ENCODE data around the gene DNAH6. TPM values are rescaled to one million over a fixed set of nuclear protein-coding genes. Genes with fewer than 3 reads are reported as not detected.
A peak's percentile ranks its signal among the peaks of the same experiment; 100 is the strongest.

DNAH6 gene
- total and polyA plus RNA-seq, 2 of the 8 experiments (the other 6 are each of a cell fraction or from before 2014, with no cell fraction given), result 0.06 to 0.43 TPM

DNA sequence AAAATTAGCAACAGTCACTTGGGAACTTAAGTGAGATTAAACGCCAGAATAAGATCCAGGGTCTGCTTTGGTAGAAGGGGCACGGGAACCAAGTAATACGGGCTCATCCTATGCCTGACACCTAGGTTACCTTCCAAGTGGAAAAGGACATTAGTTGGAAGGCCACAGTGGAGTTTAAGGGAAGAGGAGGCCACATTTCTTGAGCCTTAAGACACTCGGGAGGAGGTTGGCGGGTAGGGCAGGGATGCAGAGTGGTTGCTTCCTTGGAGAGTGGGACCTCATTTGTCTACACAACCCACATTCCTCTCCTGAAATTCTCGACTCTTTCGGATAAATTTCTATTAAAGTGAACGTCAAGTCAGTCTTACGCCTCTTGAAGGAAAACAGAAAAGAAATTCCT is 510 bp upstream of the DNAH6 start:
- CTCF ChIA-PET (ENCODE audit: partially characterized antibody), result interaction anchor here (1.8 to 3.5 kb wide), 3 partner anchors 10 to 226 kb away, joined by 4 to 9 read pairs (median 7); no protein-coding TSS in a partner anchor
- Histone ChIP-seq H3K36me3 (ENCODE audit: control insufficient read depth in 2 of 4, insufficient read depth in 4 of 4, low read length in 3 of 4) (no peaks in the 10 kb centered on the region), H3K79me2 (ENCODE audit: control insufficient read depth in 1 of 2, insufficient read depth in 2 of 2, low read length in 2 of 2) (no peaks in the 10 kb centered on the region), H3K79me1 (ENCODE audit: low read depth, low read length) (no peaks in the 10 kb centered on the region), H4K91ac (replicated peaks; ENCODE audit: insufficient read length, low read length) (no peak overlapping the region), H3K14ac (ENCODE audit: insufficient read length) (no peak overlapping the region), H2BK15ac (ENCODE audit: low read length) (no peak overlapping the region), H2BK20ac (ENCODE audit: low read length) (no peak overlapping the region), H3K4me1 (replicated peaks in 1 of 4; ENCODE audit: control insufficient read depth in 3 of 4, insufficient read depth in 4 of 4, low read length in 3 of 4) (peaks cover 0 to 4% (median 3%) of the 10 kb centered on the region in 4 experiments; a peak in 2 of 7 replicates), H4K8ac (ENCODE audit: extremely low read depth, insufficient read depth, low read length) (no peak overlapping the region), H3K23ac (ENCODE audit: insufficient read length) (no peak overlapping the region), H3K4me2 (ENCODE audit: insufficient read depth in 1 of 2, low read depth in 2 of 2, low read length in 2 of 2) (peak overlapping the region; percentile 51 to 79), H2BK12ac (ENCODE audit: low read depth, low read length) (no peak overlapping the region), H4K5ac (ENCODE audit: insufficient read length, low read depth, low read length) (no peak overlapping the region), H3K9ac (replicated peaks in 1 of 4; ENCODE audit: extremely low read depth in 1 of 4, low read depth in 3 of 4, low read length in 3 of 4) (no peak overlapping the region), H2BK5ac (ENCODE audit: low read depth, low read length) (no peak overlapping the region), H3K4me3 (ENCODE audit: extremely low read depth in 1 of 4, insufficient read depth in 2 of 4, low read depth in 3 of 4, low read length in 4 of 4) (peak overlapping the region in 3 of 4 experiments; percentile 3 to 61 (median 3); a peak in 5 of 8 replicates), H2AK5ac (ENCODE audit: low read depth, low read length) (no peak overlapping the region), H2BK120ac (replicated peaks; ENCODE audit: low read depth, low read length) (no peak overlapping the region), H4K20me1 (replicated peaks in 1 of 2; ENCODE audit: control insufficient read depth in 1 of 2, insufficient read depth in 2 of 2, low read length in 2 of 2) (no peaks in the 10 kb centered on the region), H3K56ac (replicated peaks; ENCODE audit: insufficient read length, low read depth, low read length) (no peak overlapping the region), H2AFZ (ENCODE audit: low read length) (peak overlapping the region; percentile 95), H3K23me2 (ENCODE audit: low read depth, low read length) (peaks cover 2% of the 10 kb centered on the region; the same call in 1 of the 2 replicates), H3K27ac (ENCODE audit: low read depth, low read length) (no peak overlapping the region), H3K27me3 (replicated peaks in 1 of 4; ENCODE audit: control insufficient read depth in 3 of 4, extremely low read depth in 1 of 4, insufficient read depth in 3 of 4, low read length in 3 of 4) (no peaks in the 10 kb centered on the region; a peak in 1 of 7 replicates), H3K9me3 (ENCODE audit: insufficient read depth in 2 of 2, low read depth in 1 of 2, low read length in 1 of 2) (peaks cover 11 to 15% of the 10 kb centered on the region in 2 experiments), H3K18ac (ENCODE audit: extremely low read depth, low read length) (0 out of 2 replicates have a peak overlapping the region, but pooled peaks have one; percentile 20), H3K4ac (replicated peaks; ENCODE audit: insufficient read length, low read depth, low read length) (no peak overlapping the region)
- WGBS, 2 experiments (ENCODE audit: extremely low coverage in 1 of 2, insufficient coverage in 1 of 2, insufficient read length in 1 of 2, insufficient replicate concordance in 2 of 2, low coverage in 1 of 2, low lambda C conversion rate in 2 of 2, missing lambda C conversion rate in 1 of 2), result 80% methylated on average over 9 of the region's 9 CpGs; no CpG with 5 or more reads in 1 of the 2 experiments
- DNase-seq (ENCODE audit: low read depth in 1 of 2, low spot score in 2 of 2), result no peak
- no peak for FAIRE-seq
- no peak for TF ChIP-seq CEBPB (IDR thresholded peaks at IDR 0.05; ENCODE audit: low read depth, low read length)
- TF ChIP-seq, protein P1, sequence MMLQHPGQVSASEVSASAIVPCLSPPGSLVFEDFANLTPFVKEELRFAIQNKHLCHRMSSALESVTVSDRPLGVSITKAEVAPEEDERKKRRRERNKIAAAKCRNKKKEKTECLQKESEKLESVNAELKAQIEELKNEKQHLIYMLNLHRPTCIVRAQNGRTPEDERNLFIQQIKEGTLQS (IDR thresholded peaks at IDR 0.05; ENCODE audit: insufficient read depth, low read depth, low read length), result no peak
- TF ChIP-seq CTBP2 (IDR thresholded peaks at IDR 0.05; ENCODE audit: borderline replicate concordance, insufficient read depth, insufficient read length, low read length), result no peak
- TF ChIP-seq SP2 (IDR thresholded peaks at IDR 0.05; ENCODE audit: low read length), result no peak
- TF ChIP-seq EP300 (IDR thresholded peaks at IDR 0.05; ENCODE audit: borderline replicate concordance in 1 of 2, low read depth in 2 of 2, low read length in 2 of 2), result no peak
- TF ChIP-seq, protein P2, sequence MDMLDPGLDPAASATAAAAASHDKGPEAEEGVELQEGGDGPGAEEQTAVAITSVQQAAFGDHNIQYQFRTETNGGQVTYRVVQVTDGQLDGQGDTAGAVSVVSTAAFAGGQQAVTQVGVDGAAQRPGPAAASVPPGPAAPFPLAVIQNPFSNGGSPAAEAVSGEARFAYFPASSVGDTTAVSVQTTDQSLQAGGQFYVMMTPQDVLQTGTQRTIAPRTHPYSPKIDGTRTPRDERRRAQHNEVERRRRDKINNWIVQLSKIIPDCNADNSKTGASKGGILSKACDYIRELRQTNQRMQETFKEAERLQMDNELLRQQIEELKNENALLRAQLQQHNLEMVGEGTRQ (IDR thresholded peaks at IDR 0.05; ENCODE audit: low read length), result no peak
- no peak for TF ChIP-seq EGR1 (IDR thresholded peaks at IDR 0.05; ENCODE audit: borderline replicate concordance, low read depth, low read length)
- no peak for TF ChIP-seq FOSL1 (IDR thresholded peaks at IDR 0.05; ENCODE audit: insufficient read depth, low read depth, low read length)
- TF ChIP-seq PHF8 (conservative IDR thresholded peaks at IDR 0.05; ENCODE audit: low read depth, low read length), result no peak
- no peak for TF ChIP-seq RFX5 (IDR thresholded peaks at IDR 0.05; ENCODE audit: borderline replicate concordance, low read depth, low read length)
- POLR2A ChIA-PET (ENCODE audit: partially characterized antibody), result interaction anchor here (0.9 kb wide), 1 partner anchor 11 kb away, joined by 4 read pairs; no protein-coding TSS in a partner anchor
